Urinary bladder (tissue), 4 donors: ENCODE data around the gene TMEM242. TPM values are rescaled to one million over a fixed set of nuclear protein-coding genes. Genes with fewer than 3 reads are reported as not detected.
"Not testable (repeated sequence)": the region's sequence is repeated elsewhere in the genome, so short reads cannot be mapped to it uniquely, and the experiment has no call there.

Experiments used
- DNase-seq: peaks from one replicate; pipeline ENCODE4 v3.0.0-alpha.2; 2015; ENCODE audit errors: extremely low spot score
- H3K27ac ChIP-seq: one replicate; pipeline ENCODE4 v1.5.1; 2013; ENCODE audit warnings: low read depth, mild to moderate bottlenecking, moderate library complexity
- H3K36me3 ChIP-seq: one replicate; pipeline ENCODE4 v1.6.1; 2013; ENCODE audit warnings: mild to moderate bottlenecking, moderate library complexity; ENCODE audit not compliant: insufficient read depth
- H3K4me1 ChIP-seq: one replicate; pipeline ENCODE4 v1.6.1; 2013; ENCODE audit warnings: mild to moderate bottlenecking, moderate library complexity; ENCODE audit not compliant: insufficient read depth
- H3K4me3 ChIP-seq: one replicate; pipeline ENCODE4 v1.5.1; 2013; ENCODE audit warnings: low read depth, low read length
- WGBS: extraction: QIAGEN DNeasy Blood & Tissue Kit; methylation state at CpG from one replicate; pipeline ENCODE4 v1.1.7; 2013; 5-methylcytosine and 5-hydroxymethylcytosine counted together
- polyA plus RNA-seq: library from polyadenylated mRNA; stranded (reverse); fragments of 200-250 nt; gene quantifications from one replicate; pipeline ENCODE4 v1.2.3, GENCODE V29; 2013
- total RNA-seq: library from RNA; depleted of rRNA; stranded (reverse); fragments of >200 nt; gene quantifications from one replicate; pipeline ENCODE4 v1.2.3, GENCODE V29; 2014
- donor health status: healthy with polysubstance abuse.
- donor health status: healthy.

Gene TMEM242
- 12.1 TPM for total RNA-seq
- 9.6 TPM for polyA plus RNA-seq

- Histone ChIP-seq H3K4me1 (no peaks in the 10 kb centered on the region), H3K27ac (peak within 1 kb of the TSS; percentile 73), H3K4me3 (peak within 1 kb of the TSS; percentile 66), H3K36me3 (peaks cover 3% of the 10 kb centered on the region)
- DNase-seq, result peak; percentile 82
- WGBS, result under 1% methylated on average over 42 of the region's 42 CpGs
Observed at GRCh38 chr6:157323255-157323965, at the start of gene TMEM242. TMEM242 (minus strand) TSS chr6:157323519; CDS start chr6:157323499, 20 bp downstream.

DNA sequence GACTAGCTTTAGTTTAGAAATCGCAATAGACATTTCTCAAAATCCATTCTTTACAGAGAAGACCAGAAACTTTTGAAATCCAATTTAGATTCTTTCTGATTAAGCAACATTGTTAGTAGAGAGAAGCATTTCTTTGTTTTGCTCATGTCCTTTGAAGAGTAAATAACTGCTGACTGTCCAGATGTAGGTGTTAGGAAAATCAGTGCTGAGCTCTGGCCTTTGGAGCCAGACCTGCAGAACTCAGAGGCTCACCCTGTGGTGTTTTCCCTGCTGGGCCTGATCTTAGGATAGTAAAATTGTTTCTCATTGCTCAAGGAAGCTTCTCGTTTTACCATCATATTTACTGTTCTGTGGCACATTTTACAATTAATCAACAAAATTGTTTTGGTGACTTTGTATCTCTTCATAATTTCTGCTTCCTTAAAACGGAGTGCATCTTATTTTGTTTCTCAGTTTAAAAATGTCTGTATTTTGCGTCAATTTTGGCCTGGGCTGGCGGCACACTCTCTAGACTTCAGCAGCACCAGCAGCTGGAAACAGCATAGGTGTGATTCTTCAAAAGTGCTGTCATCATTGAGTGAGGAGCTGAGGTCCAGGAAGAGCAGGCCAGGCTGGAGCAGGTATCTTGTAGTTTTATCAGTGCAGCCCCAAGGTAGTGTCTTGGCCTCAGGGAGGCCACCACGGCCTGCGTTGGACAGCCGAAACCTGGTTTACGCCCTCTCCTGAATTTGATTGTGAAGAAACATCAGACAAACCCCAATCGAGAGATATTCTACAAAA lies 49.4 kb upstream of the TMEM242 start:
- Histone ChIP-seq H3K36me3 (no peaks in the 10 kb centered on the region), H3K4me3 (no peak overlapping the region), H3K4me1 (no peaks in the 10 kb centered on the region), H3K27ac (no peak overlapping the region)
- WGBS, result 88% methylated on average over 10 of the region's 10 CpGs
- no peak for DNase-seq

- H3K36me3 ChIP-seq, result no peaks in the 10 kb centered on the region
- H3K4me1 ChIP-seq, result no peaks in the 10 kb centered on the region
- no peak overlapping the region for H3K4me3 ChIP-seq
- no peak overlapping the region for H3K27ac ChIP-seq
- 78% methylated on average over 1 of the region's 1 CpG for WGBS
- DNase-seq, result no peak
Observed at GRCh38 chr6:157370755-157371154, 47.4 kb upstream of the TMEM242 start.

DNA sequence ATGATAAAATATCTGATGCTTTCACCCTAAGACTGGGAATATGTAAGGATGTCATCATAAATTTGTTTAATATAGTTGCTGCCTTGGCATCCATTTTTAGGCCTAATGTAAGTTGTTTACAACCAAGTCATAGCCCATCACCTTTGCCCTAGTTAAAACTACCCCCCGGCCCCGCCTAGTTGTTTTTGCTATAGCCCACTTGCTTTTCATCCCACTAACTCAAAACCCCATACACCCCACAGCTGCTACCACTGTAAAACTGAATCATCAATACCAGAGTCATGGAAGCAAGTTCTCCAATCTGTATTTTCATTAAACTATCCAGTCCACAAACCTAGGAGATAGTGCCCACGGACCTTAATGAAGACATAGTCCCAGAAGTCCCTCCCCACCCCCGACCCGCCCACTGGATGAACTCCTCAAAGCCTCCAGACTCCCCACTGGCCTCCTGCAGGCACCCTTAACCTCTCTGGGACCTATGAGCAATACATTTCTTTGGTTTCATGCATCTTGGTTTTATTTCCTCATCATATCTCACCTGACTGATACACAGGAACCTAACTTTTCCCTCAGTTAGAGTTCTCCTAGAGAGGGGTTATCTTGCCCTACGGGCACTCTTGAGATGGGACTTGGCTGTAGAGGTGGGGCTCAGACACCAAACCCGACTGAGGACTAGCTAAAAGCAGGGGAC lies 45.2 kb upstream of the TMEM242 start:
- Histone ChIP-seq H3K36me3 (no peaks in the 10 kb centered on the region), H3K4me3 (no peak overlapping the region), H3K27ac (no peak overlapping the region), H3K4me1 (no peaks in the 10 kb centered on the region)
- no peak for DNase-seq
- WGBS, result 78% methylated on average over 7 of the region's 7 CpGs

DNA sequence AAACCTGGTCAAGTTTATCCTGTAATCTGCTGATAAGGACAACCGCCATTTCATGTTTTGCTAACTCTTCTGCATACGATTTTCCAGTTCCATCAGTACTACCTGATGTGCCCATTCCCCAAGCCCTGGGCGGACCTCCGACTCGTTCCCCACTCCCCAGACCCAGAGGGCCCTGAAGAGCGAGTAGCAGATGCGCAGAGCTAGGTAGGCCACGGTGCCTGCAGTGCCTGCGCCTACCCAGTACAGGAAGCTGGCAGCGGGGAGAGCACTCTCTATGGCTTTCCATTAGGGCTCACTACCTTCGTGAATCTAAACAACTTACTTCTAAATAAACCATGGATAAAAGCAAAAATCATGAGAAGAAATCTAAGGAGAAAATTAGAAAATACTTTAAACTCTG lies 43.3 kb upstream of the TMEM242 start:
- H3K4me1 ChIP-seq, result no peaks in the 10 kb centered on the region
- WGBS, result 87% methylated on average over 11 of the region's 11 CpGs
- no peak overlapping the region for H3K27ac ChIP-seq
- H3K36me3 ChIP-seq, result no peaks in the 10 kb centered on the region
- no peak overlapping the region for H3K4me3 ChIP-seq
- no peak for DNase-seq

DNA sequence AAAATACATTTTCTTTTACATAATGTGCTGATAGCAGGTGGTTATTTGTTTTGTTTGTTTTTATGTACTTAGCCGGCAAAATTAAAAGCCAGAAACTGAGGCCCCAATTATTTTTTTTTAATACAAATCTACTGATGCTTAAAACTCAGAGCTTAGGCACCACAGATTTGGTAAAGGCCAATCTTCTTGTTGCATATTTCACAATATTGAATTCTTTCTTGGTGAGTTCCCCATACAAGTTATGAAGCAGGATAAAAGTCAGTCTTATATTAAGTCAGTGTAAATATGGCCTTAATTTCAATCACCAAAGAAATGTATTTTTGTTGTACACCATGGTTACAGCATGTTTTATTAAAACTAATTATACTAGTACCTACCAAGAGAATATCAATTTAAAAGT lies 41.4 kb upstream of the TMEM242 start:
- H3K4me1 ChIP-seq, result no peaks in the 10 kb centered on the region
- H3K27ac ChIP-seq, result no peak overlapping the region
- H3K36me3 ChIP-seq, result no peaks in the 10 kb centered on the region
- 97% methylated on average over 1 of the region's 1 CpG for WGBS
- DNase-seq, result no peak
- no peak overlapping the region for H3K4me3 ChIP-seq

- 70% methylated on average over 3 of the region's 3 CpGs for WGBS
- H3K36me3 ChIP-seq, result no peaks in the 10 kb centered on the region
- no peak for DNase-seq
- no peak overlapping the region for H3K27ac ChIP-seq
- no peaks in the 10 kb centered on the region for H3K4me1 ChIP-seq
- no peak overlapping the region for H3K4me3 ChIP-seq
Observed at GRCh38 chr6:157361886-157362285, 38.6 kb upstream of the TMEM242 start.

- Histone ChIP-seq H3K4me1 (no peaks in the 10 kb centered on the region), H3K4me3 (no peak overlapping the region), H3K27ac (no peak overlapping the region), H3K36me3 (no peaks in the 10 kb centered on the region)
- DNase-seq, result no peak
- 80% methylated on average over 8 of the region's 8 CpGs for WGBS
Observed at GRCh38 chr6:157358287-157358686, 35.0 kb upstream of the TMEM242 start.

- no peak overlapping the region for H3K4me3 ChIP-seq
- H3K27ac ChIP-seq, result no peak overlapping the region
- no peak for DNase-seq
- H3K36me3 ChIP-seq, result no peaks in the 10 kb centered on the region
- H3K4me1 ChIP-seq, result no peaks in the 10 kb centered on the region
- 54% methylated on average over 2 of the region's 2 CpGs for WGBS
Observed at GRCh38 chr6:157346373-157346772, 23.1 kb upstream of the TMEM242 start.

DNA sequence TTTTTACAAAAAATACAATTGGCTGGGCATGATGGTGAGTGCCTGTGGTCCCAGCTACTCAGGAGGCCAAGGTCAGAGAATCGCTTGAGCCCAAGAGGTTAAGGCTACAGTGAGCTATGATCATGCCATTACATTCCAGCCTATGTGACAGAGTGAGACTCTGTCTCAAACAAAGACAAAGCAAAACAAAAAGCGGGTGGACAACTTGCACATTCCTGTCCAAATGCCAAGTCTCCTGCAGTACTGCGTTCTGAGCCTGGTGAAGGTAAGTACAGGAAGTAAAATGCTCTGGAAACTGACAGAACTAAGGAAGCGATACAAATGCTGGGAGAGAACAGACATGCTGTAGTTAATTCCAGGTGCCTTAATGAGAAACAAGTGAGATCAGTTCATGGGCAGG lies 20.4 kb upstream of the TMEM242 start:
- Histone ChIP-seq H3K27ac (no peak overlapping the region), H3K36me3 (no peaks in the 10 kb centered on the region), H3K4me1 (no peaks in the 10 kb centered on the region), H3K4me3 (no peak overlapping the region)
- no peak for DNase-seq
- 63% methylated on average over 4 of the region's 4 CpGs for WGBS

GRCh38 chr6:157339432-157339831 lies 16.1 kb upstream of the TMEM242 start:
- Histone ChIP-seq H3K4me3 (no peak overlapping the region), H3K36me3 (no peaks in the 10 kb centered on the region), H3K27ac (no peak overlapping the region), H3K4me1 (no peaks in the 10 kb centered on the region)
- 78% methylated on average over 1 of the region's 1 CpG for WGBS
- DNase-seq, result no peak

GRCh38 chr6:157337751-157338150 lies 14.4 kb upstream of the TMEM242 start:
- H3K4me3 ChIP-seq, result no peak overlapping the region
- H3K36me3 ChIP-seq, result no peaks in the 10 kb centered on the region
- 74% methylated on average over 2 of the region's 2 CpGs for WGBS
- no peaks in the 10 kb centered on the region for H3K4me1 ChIP-seq
- no peak for DNase-seq
- no peak overlapping the region for H3K27ac ChIP-seq

DNA sequence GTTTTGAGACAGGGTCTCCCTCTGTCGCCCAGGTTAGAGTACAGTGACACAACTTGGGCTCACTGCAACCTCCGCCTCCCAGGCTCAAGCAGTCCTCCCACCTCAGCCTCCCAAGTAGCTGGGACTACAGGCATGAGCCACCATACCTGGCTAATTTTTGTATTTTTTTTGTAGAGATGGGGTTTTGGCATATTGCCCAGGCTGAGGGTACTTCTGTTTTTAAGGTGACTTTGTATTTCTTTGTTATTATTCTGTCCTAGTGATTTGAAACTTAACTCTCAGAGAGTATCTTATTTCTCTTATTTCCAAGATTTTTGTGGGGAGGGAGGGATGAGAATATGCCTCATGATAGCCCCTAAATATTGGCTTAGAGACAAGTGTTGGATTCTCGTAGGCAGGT lies 14.0 kb upstream of the TMEM242 start:
- not testable (repeated sequence) for DNase-seq, H3K4me1 ChIP-seq, H3K27ac ChIP-seq, H3K36me3 ChIP-seq, H3K4me3 ChIP-seq
- 84% methylated on average over 3 of the region's 3 CpGs for WGBS

GRCh38 chr6:157335829-157336228 lies 12.5 kb upstream of the TMEM242 start:
- 48% methylated on average over 6 of the region's 6 CpGs for WGBS
- Histone ChIP-seq H3K27ac (no peak overlapping the region), H3K4me3 (no peak overlapping the region), H3K4me1 (no peaks in the 10 kb centered on the region), H3K36me3 (no peaks in the 10 kb centered on the region)
- DNase-seq, result no peak
